H1 (cell line): ENCODE data around the gene B4GAT1. TPM values are rescaled to one million over a fixed set of nuclear protein-coding genes. Genes with fewer than 3 reads are reported as not detected.

Experiments
- GABPA ChIP-seq: IDR thresholded peaks from 2 replicates; pipeline ENCODE4 v1.6.1; 2011; ENCODE audit warnings: mild to moderate bottlenecking, low read length, moderate library complexity, borderline replicate concordance; ENCODE audit not compliant: insufficient read depth
- GTF2F1 ChIP-seq: IDR thresholded peaks from 2 replicates; pipeline ENCODE4 v1.6.1; 2012; ENCODE audit warnings: low read depth, low read length, improper control_type of control experiment, borderline replicate concordance
- JUND ChIP-seq: IDR thresholded peaks from 2 replicates; pipeline ENCODE4 v1.6.1; 2011; ENCODE audit warnings: mild to moderate bottlenecking, improper control_type of control experiment, low read length
- POU5F1 ChIP-seq: IDR thresholded peaks from 2 replicates; pipeline ENCODE4 v1.6.1; 2011; ENCODE audit warnings: low read depth, mild to moderate bottlenecking, low read length, moderate library complexity
- polyA plus RNA-seq, 7 experiments: library from polyadenylated mRNA; depleted of rRNA in 3 of 7; stranded (reverse) in 5 of 7; unstranded in 2 of 7; fragments of >200 nt in 5 of 7; fragments of 200-250 nt in 2 of 7; gene quantifications; 1 replicate in 5 of 7; 2 replicates in 1 of 7; 4 replicates in 1 of 7; pipeline versions ENCODE4 v1.2.1 to v1.2.3, GENCODE V29; 2011 to 2013; ENCODE audit warnings: missing spikeins in 2 of 7, mixed read lengths in 2 of 7
- total RNA-seq: library from RNA; stranded (reverse); fragmentation: NEBNext Ultra II Directional; extraction: Animal tissue kit (Norgen Biotek cat#: 25700); gene quantifications from 2 replicates; pipeline ENCODE4 v1.2.1, GENCODE V29; 2021

B4GAT1 gene
- total and polyA plus RNA-seq, 2 of the 8 experiments (the other 6 are each of a cell fraction or from before 2014, with no cell fraction given): 22.2 to 27.8 TPM

DNA sequence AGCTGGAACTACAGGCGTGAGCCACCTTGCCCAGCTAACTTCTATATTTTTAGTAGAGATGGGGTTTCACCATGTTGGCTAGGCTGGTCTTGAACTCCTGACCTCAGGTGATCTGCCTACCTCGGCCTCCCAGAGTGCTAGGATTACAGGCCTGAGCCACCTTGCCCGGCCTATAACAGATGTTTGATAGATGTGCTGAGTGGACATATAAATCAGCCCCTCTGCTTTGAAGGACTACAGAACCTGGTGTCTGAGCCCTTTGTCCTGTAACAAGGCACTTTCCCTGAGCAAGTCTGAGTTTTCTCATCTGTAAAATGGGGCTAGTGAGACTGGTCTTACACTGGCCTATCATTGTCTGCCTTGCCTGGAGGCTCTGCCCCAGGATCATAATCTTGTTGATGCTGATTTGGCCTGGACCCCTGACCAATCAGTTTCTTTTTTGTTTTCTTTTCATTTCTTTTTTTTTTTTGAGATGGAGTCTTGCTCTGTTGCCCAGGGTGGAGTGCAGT, 18.2 kb downstream of the B4GAT1 start (continued):
- no peak for TF ChIP-seq JUND
- TF ChIP-seq POU5F1: no peak
- TF ChIP-seq GTF2F1: no peak
- no peak for TF ChIP-seq GABPA
- TF ChIP-seq, all 59 proteins: peak for 0
